Liver (tissue), 9 donors: ENCODE measurements around the gene VSIG10L. TPM values are rescaled to one million over a fixed set of nuclear protein-coding genes. Genes with fewer than 3 reads are reported as not detected.

Experiments used
- DNase-seq: peaks from one replicate; pipeline ENCODE4 v3.0.0-alpha.2; 2017; ENCODE audit warnings: low spot score
- H3K27ac ChIP-seq, 2 donors: one replicate each; pipeline ENCODE4 v1.7.0; 2013; ENCODE audit warnings: inconsistent platforms in 2 of 2, low read length in 2 of 2, control low read depth in 1 of 2, low read depth in 1 of 2, mild to moderate bottlenecking in 1 of 2
- H3K27me3 ChIP-seq, 4 donors: one replicate each; pipeline versions ENCODE4 v1.6.1 to v1.7.0; 2013; ENCODE audit warnings: low read length in 3 of 4, inconsistent platforms in 1 of 4, mild to moderate bottlenecking in 1 of 4, moderate library complexity in 1 of 4; ENCODE audit not compliant: control insufficient read depth in 4 of 4, insufficient read depth in 4 of 4
- H3K36me3 ChIP-seq, 4 donors: one replicate each; pipeline versions ENCODE4 v1.6.1 to v1.7.0; 2013; ENCODE audit warnings: low read length in 3 of 4, mild to moderate bottlenecking in 3 of 4, low read depth in 1 of 4, moderate library complexity in 1 of 4; ENCODE audit not compliant: control insufficient read depth in 4 of 4, insufficient read depth in 3 of 4
- H3K4me1 ChIP-seq, 4 donors: one replicate each; pipeline versions ENCODE4 v1.6.1 to v1.7.0; 2013; ENCODE audit warnings: low read length in 3 of 4, mild to moderate bottlenecking in 3 of 4, moderate library complexity in 1 of 4; ENCODE audit not compliant: control insufficient read depth in 4 of 4, insufficient read depth in 4 of 4
- H3K4me3 ChIP-seq, 3 donors: one replicate each; pipeline versions ENCODE4 v1.6.1 to v1.7.0; 2013; ENCODE audit warnings: low read length in 3 of 3, control low read depth in 1 of 3, low read depth in 1 of 3, mild to moderate bottlenecking in 1 of 3
- H3K9ac ChIP-seq, 2 donors: one replicate each; pipeline ENCODE4 v1.7.0; 2013; ENCODE audit warnings: low read length in 2 of 2, mild to moderate bottlenecking in 2 of 2, moderate library complexity in 2 of 2, control low read depth in 1 of 2, low read depth in 1 of 2
- H3K9me3 ChIP-seq, 4 donors: one replicate each; pipeline versions ENCODE4 v1.6.1 to v1.7.0; 2013; ENCODE audit warnings: low read length in 3 of 4; ENCODE audit not compliant: control insufficient read depth in 4 of 4
- ATF3 ChIP-seq: IDR thresholded peaks from 2 replicates; pipeline ENCODE4 v1.6.1; 2016; ENCODE audit warnings: antibody characterized with exemption
- EGR1 ChIP-seq, 2 donors: IDR thresholded peaks; 2 replicates each; pipeline ENCODE4 v1.6.1; 2016 to 2018; ENCODE audit warnings: antibody characterized with exemption in 2 of 2, low read depth in 2 of 2
- FOXA1 ChIP-seq: IDR thresholded peaks from 2 replicates; pipeline ENCODE4 v1.6.1; 2016; ENCODE audit warnings: antibody characterized with exemption
- FOXA2 ChIP-seq: IDR thresholded peaks from 2 replicates; pipeline ENCODE4 v1.6.1; 2016; ENCODE audit warnings: antibody characterized with exemption
- GABPA ChIP-seq, 2 donors: IDR thresholded peaks in 1 of 2; conservative IDR thresholded peaks in 1 of 2; 2 replicates each; pipeline ENCODE4 v1.6.1; 2016; ENCODE audit warnings: antibody characterized with exemption in 2 of 2, mild to moderate bottlenecking in 1 of 2, moderate library complexity in 1 of 2
- HNF4A ChIP-seq, 2 donors: conservative IDR thresholded peaks; 2 replicates each; pipeline ENCODE4 v1.6.1; 2016; ENCODE audit warnings: antibody characterized with exemption in 2 of 2, mild to moderate bottlenecking in 2 of 2
- HNF4G ChIP-seq: IDR thresholded peaks from 2 replicates; pipeline ENCODE4 v1.6.1; 2016; ENCODE audit warnings: antibody characterized with exemption
- JUND ChIP-seq, 2 donors: IDR thresholded peaks; 2 replicates each; pipeline ENCODE4 v1.6.1; 2016; ENCODE audit warnings: antibody characterized with exemption in 2 of 2
- NR2F2 ChIP-seq: IDR thresholded peaks from 2 replicates; pipeline ENCODE4 v1.6.1; 2016; ENCODE audit warnings: antibody characterized with exemption
- RXRA ChIP-seq, 2 donors: IDR thresholded peaks; 2 replicates each; pipeline ENCODE4 v1.6.1; 2017 to 2018; ENCODE audit warnings: antibody characterized with exemption in 2 of 2, mild to moderate bottlenecking in 1 of 2
- TAF1 ChIP-seq: conservative IDR thresholded peaks from 2 replicates; pipeline ENCODE4 v1.6.1; 2016; ENCODE audit warnings: antibody characterized with exemption, mild to moderate bottlenecking
- ZBTB33 ChIP-seq: IDR thresholded peaks from 2 replicates; pipeline ENCODE4 v1.6.1; 2016; ENCODE audit warnings: antibody characterized with exemption
- WGBS: extraction: QIAGEN DNeasy Blood & Tissue Kit; methylation state at CpG from one replicate; pipeline ENCODE4 v1.1.7; 2013; 5-methylcytosine and 5-hydroxymethylcytosine counted together
- polyA plus RNA-seq, 2 donors: library from polyadenylated mRNA; stranded (reverse) in 1 of 2; unstranded in 1 of 2; fragments of 200-250 nt in 1 of 2; fragments of >200 nt in 1 of 2; fragmentation: Nextera tagmentation in 1 of 2; extraction: Ambion mirVana in 1 of 2; gene quantifications; one replicate each; pipeline versions ENCODE4 v1.2.1 to v1.2.3, GENCODE V29; 2013 to 2015
- total RNA-seq, 2 donors: library from RNA; depleted of rRNA; stranded (reverse); fragments of >200 nt; gene quantifications; one replicate each; pipeline ENCODE4 v1.2.3, GENCODE V29; 2014
- TF ChIP-seq, protein P1 (sequence below): IDR thresholded peaks from 2 replicates; pipeline ENCODE4 v1.6.1; 2016; ENCODE audit warnings: antibody characterized with exemption
- TF ChIP-seq, protein P2 (sequence below): IDR thresholded peaks from 2 replicates; pipeline ENCODE4 v1.6.1; 2016; ENCODE audit warnings: antibody characterized with exemption, mild to moderate bottlenecking
- donor health status: healthy.
- donor health status: healthy.
- donor health status: healthy.
- donor health status: healthy.
- donor health status: healthy.

VSIG10L gene
- total and polyA plus RNA-seq, 4 donors: 0.60 to 1.8 (median 0.83) TPM

GRCh38 chr19:51333836-51334460, 8.0 kb downstream of the VSIG10L start:
- peaks cover 0 to 6% (median 0%) of the 10 kb centered on the region in 4 donors for H3K36me3 ChIP-seq
- no peak overlapping the region for H3K9ac ChIP-seq
- H3K4me3 ChIP-seq: no peak overlapping the region
- no peak for TF ChIP-seq TAF1
- TF ChIP-seq, protein P1, sequence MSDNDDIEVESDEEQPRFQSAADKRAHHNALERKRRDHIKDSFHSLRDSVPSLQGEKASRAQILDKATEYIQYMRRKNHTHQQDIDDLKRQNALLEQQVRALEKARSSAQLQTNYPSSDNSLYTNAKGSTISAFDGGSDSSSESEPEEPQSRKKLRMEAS: no peak
- TF ChIP-seq GABPA (IDR thresholded peaks at IDR 0.05 in 1 of 2, conservative IDR thresholded peaks at IDR 0.05 in 1 of 2): no peak
- no peak for TF ChIP-seq FOXA2
- no peak for TF ChIP-seq ZBTB33
- peaks cover 0 to 5% (median 2%) of the 10 kb centered on the region in 4 donors for H3K4me1 ChIP-seq
- no peak overlapping the region for H3K27ac ChIP-seq
- no peaks in the 10 kb centered on the region for H3K27me3 ChIP-seq
- H3K9me3 ChIP-seq: no peaks in the 10 kb centered on the region
- DNase-seq: no peak
- WGBS: 96% methylated on average over 13 of the region's 13 CpGs

DNA sequence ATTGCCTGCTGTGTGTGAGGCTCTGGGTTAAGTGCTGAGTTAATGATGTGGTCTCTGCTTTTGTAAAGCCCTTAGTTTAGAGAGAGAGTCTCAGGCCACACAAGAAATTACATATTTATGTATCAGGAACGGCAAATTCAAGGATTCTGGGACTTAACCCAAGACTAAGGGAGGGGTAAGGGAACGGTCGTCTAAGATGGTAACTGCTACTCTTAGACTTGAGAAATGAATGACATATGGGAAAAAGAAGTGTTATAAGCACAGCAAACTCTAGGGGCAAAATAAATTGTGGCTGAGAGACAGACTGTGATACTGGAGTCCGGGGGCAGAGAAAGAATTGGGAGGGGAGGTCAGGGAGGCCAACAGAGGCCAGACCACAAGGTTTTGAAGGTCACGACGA, 10.2 kb downstream of the VSIG10L start:
- H3K36me3 ChIP-seq: peaks cover 0 to 6% (median 0%) of the 10 kb centered on the region in 4 donors
- TF ChIP-seq JUND (IDR thresholded peaks at IDR 0.05) (no peak), TAF1 (no peak), RXRA (IDR thresholded peaks at IDR 0.05) (no peak), NR2F2 (no peak)
- no peak for DNase-seq
- no peaks in the 10 kb centered on the region for H3K27me3 ChIP-seq
- WGBS: 95% methylated on average over 6 of the region's 6 CpGs
- H3K4me3 ChIP-seq: no peak overlapping the region
- no peak overlapping the region for H3K9ac ChIP-seq
- H3K9me3 ChIP-seq: no peaks in the 10 kb centered on the region
- peaks cover 0 to 9% (median under 1%) of the 10 kb centered on the region in 4 donors for H3K4me1 ChIP-seq
- H3K27ac ChIP-seq: no peak overlapping the region

GRCh38 chr19:51331193-51331592, 10.7 kb downstream of the VSIG10L start:
- DNase-seq: no peak
- Histone ChIP-seq H3K36me3 (peaks cover 0 to 6% (median 0%) of the 10 kb centered on the region in 4 donors), H3K4me1 (peaks cover 0 to 9% (median under 1%) of the 10 kb centered on the region in 4 donors), H3K9me3 (no peaks in the 10 kb centered on the region), H3K9ac (no peak overlapping the region), H3K4me3 (no peak overlapping the region), H3K27ac (no peak overlapping the region), H3K27me3 (no peaks in the 10 kb centered on the region)
- no peak for TF ChIP-seq EGR1 (IDR thresholded peaks at IDR 0.05; ENCODE audit: low read depth in 2 of 2)
- TF ChIP-seq FOXA2: no peak
- 81% methylated on average over 3 of the region's 3 CpGs for WGBS

GRCh38 chr19:51330366-51330765, 11.6 kb downstream of the VSIG10L start:
- Histone ChIP-seq H3K36me3 (peaks cover 0 to 6% (median 0%) of the 10 kb centered on the region in 4 donors), H3K27ac (no peak overlapping the region), H3K9me3 (no peaks in the 10 kb centered on the region), H3K9ac (no peak overlapping the region), H3K4me1 (peaks cover 0 to 9% (median under 1%) of the 10 kb centered on the region in 4 donors), H3K27me3 (no peaks in the 10 kb centered on the region), H3K4me3 (no peak overlapping the region)
- no peak for DNase-seq
- WGBS: 98% methylated on average over 4 of the region's 4 CpGs
- no peak for TF ChIP-seq ZBTB33
- TF ChIP-seq, protein P2, sequence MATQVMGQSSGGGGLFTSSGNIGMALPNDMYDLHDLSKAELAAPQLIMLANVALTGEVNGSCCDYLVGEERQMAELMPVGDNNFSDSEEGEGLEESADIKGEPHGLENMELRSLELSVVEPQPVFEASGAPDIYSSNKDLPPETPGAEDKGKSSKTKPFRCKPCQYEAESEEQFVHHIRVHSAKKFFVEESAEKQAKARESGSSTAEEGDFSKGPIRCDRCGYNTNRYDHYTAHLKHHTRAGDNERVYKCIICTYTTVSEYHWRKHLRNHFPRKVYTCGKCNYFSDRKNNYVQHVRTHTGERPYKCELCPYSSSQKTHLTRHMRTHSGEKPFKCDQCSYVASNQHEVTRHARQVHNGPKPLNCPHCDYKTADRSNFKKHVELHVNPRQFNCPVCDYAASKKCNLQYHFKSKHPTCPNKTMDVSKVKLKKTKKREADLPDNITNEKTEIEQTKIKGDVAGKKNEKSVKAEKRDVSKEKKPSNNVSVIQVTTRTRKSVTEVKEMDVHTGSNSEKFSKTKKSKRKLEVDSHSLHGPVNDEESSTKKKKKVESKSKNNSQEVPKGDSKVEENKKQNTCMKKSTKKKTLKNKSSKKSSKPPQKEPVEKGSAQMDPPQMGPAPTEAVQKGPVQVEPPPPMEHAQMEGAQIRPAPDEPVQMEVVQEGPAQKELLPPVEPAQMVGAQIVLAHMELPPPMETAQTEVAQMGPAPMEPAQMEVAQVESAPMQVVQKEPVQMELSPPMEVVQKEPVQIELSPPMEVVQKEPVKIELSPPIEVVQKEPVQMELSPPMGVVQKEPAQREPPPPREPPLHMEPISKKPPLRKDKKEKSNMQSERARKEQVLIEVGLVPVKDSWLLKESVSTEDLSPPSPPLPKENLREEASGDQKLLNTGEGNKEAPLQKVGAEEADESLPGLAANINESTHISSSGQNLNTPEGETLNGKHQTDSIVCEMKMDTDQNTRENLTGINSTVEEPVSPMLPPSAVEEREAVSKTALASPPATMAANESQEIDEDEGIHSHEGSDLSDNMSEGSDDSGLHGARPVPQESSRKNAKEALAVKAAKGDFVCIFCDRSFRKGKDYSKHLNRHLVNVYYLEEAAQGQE: no peak
- TF ChIP-seq, protein P1: no peak
- TF ChIP-seq FOXA1: no peak
- no peak for TF ChIP-seq HNF4G
- no peak for TF ChIP-seq FOXA2
- no peak for TF ChIP-seq NR2F2
- no peak for TF ChIP-seq HNF4A (conservative IDR thresholded peaks at IDR 0.05)
- TF ChIP-seq RXRA (IDR thresholded peaks at IDR 0.05): no peak
- TF ChIP-seq ATF3: no peak
